Measurements from ENCODE around the gene PIK3CD.

PIK3CD gene

GRCh38 chr1:9720785-9721605 is 69.5 kb downstream of the PIK3CD start:
- no peak for DNase-seq

DNA sequence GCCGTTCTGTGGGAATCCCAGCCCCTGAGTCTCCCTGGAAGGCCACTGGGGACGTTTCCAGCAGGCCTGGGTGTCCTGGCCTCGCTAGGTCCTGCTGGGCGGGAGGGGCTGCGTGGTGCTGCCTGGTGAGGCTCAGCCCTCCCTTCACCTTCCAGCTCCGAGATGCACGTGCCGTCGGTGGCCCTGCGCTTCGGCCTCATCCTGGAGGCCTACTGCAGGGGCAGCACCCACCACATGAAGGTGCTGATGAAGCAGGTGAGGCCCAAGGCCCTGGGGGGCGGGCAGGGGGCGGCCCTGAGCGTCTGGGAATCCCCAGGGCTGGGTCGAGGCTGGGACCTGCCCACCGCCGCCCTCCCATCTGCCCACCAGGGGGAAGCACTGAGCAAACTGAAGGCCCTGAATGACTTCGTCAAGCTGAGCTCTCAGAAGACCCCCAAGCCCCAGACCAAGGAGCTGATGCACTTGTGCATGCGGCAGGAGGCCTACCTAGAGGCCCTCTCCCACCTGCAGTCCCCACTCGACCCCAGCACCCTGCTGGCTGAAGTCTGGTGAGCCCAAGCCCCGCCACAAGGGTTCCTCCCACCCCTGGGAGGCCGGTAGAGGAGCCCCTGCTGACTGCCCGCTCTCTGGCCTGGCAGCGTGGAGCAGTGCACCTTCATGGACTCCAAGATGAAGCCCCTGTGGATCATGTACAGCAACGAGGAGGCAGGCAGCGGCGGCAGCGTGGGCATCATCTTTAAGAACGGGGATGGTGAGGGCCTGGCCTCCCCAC is 70.3 kb downstream of the PIK3CD start:
- DNase-seq = peak; percentile 13 to 57

DNA sequence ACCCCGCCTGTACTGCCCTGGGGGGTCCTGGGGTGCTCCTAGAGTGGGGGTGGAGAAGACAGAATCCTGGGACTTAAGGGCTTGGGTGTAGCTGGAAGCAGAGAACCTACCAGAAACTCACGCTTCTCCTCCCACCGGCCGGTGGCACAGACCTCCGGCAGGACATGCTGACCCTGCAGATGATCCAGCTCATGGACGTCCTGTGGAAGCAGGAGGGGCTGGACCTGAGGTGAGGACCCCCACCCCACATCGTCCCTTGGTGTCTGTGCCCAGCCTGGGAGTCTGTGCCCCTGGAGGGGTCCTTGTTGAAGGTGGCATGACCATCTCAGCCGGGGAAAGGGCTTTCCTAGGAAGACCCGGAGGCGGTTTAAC is 70.8 kb downstream of the PIK3CD start:
- DNase-seq = no peak

DNA sequence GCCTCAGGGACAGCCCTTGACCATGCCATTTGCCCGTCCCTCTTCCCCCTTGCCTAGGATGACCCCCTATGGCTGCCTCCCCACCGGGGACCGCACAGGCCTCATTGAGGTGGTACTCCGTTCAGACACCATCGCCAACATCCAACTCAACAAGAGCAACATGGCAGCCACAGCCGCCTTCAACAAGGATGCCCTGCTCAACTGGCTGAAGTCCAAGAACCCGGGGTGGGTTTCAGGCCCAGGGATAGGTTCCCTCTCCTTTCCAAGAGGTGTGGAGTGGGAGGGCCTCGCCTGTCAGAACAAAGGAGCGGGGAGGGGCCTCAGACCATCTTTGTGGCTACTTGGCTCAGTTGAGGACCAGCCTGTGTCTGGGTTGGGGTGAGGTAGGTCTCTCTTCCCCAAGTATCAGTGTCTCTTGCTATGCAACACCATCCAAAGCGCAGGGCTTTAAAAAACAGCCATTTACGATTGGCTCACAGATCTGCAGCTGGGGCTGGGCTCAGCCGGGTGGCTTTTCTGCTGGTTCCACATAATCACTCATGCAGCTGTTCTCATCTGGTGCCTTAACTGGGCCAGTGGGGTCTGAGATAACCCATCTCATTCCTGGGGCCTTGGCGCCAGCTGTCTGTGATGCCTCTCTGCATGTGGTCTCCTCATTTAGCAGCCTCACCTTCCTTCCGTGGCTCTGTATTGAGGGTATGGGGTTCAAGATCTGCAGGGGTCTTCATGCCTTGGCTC is 71.7 kb downstream of the PIK3CD start:
- no peak for DNase-seq

DNA sequence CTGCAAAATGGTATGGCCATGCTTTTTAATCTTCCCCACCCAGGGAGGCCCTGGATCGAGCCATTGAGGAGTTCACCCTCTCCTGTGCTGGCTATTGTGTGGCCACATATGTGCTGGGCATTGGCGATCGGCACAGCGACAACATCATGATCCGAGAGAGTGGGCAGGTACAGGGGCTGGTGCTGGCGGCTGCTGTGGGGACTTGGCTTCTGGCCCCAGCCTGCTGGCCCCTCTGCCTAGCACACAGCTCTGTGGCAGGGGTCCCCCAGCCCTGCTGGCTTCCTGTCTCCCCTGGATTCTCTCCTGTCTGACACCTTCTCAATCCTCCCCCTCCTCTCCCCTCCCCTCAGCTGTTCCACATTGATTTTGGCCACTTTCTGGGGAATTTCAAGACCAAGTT is 72.4 kb downstream of the PIK3CD start:
- no peak for DNase-seq

GRCh38 chr1:9724706-9725476 is 73.4 kb downstream of the PIK3CD start:
- DNase-seq = peak; percentile 11 to 62

GRCh38 chr1:9726406-9726805 is 74.9 kb downstream of the PIK3CD start:
- no peak for DNase-seq

- no peak for DNase-seq
Measured at GRCh38 chr1:9726905-9727595, 75.5 kb downstream of the PIK3CD start.

DNA sequence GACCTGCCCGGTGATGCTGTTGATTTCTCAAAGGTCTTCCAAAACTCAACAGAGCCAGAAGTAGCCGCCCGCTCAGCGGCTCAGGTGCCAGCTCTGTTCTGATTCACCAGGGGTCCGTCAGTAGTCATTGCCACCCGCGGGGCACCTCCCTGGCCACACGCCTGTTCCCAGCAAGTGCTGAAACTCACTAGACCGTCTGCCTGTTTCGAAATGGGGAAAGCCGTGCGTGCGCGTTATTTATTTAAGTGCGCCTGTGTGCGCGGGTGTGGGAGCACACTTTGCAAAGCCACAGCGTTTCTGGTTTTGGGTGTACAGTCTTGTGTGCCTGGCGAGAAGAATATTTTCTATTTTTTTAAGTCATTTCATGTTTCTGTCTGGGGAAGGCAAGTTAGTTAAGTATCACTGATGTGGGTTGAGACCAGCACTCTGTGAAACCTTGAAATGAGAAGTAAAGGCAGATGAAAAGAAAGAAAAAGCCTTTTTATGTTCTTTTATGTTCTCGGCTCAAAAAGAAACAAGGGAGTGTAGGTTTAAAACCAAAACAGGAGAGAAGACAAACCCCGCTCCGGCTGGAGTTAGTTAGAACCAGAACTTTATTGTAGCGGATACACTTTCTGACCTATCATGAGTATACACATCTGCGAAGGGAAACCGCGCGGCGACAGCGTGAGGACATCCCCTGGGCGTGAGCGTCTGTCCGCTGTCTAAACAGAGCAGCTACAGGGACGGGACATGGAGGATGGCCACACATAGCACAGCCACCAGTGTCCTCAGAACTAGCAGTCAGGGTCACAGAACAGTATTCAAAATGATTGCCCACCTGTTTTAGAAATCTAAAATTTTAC is 77.1 kb downstream of the PIK3CD start:
- DNase-seq = no peak

DNA sequence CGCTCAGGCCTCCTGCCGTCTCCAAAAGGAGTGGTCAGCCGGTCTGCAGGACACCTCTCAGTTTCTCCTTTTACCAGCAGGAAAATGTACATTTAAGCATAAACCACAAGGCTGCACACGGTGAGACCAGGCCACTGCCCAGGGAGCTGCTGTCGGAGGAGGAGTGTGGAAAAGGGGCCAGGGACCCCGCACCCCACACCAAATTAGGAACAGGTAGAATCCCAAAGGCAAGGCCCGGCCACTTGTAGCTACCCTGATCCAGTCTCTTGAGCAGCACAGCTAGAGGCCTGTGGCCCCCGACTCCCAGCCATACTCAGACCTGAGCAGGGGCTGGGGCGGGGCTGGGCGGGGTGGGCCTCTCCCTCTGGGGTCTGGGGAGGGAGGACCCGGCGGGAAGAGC is 78.0 kb downstream of the PIK3CD start:
- DNase-seq = no peak

DNA sequence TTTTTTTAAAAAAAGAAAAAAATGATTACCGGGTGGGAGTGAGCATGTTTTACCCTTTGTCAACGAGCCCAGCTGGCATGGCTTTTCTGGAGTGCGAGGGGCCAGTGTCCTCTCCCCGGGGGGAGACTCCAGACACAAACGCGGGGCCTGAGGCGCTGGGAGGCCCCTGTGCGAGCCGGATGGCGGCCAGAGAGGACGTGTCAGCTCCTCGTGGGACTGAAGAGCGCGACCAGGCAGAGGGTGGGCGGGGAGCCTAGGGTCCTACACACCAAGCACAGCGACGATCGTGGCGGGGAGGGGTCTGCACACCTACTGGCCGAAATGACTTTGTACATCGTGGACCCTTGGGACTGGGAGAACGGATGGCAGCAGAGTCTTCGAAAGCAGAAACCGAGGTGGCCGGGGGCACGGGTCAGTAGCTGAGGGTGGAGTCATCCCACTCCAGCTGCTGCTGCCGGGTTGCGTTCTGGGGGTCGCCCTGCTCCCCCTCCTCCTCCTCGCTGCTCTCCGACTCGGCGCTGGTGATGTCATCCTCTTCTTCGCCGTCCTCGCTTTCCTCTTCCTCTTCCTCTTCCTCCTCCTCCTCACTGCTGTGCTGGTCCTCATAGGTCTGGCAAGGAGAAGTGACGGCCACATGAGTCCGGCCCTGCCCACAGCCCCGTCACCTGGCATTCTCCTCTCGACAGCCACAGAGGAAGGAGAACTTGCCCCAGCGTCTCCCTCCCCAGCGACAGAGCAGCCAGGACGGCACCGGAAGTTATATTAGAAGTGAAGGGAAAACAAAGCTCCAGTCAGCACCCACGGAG is 78.8 kb downstream of the PIK3CD start:
- no peak for DNase-seq

- no peak for DNase-seq
Measured at GRCh38 chr1:9731051-9731537, 79.6 kb downstream of the PIK3CD start.

DNA sequence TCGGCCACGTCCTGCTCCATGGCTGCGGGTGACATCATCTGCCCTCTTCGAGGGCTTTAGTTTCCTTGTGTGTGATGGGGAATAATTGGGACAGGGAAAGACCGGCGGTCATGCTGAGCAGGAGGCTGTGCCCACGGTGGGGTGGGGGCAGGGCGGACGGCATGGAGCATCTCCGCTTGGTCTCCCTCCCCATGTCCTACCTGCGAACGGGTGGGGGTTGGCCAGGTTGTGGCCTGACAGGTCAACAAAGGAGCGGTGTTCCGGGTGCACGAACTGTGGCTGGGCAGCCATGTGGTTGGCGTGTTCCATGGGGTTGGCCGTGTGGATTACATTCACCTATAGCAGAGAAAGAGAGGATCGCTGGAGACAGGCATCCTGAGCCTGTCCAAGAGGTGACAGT is 80.0 kb downstream of the PIK3CD start:
- DNase-seq = no peak

DNA sequence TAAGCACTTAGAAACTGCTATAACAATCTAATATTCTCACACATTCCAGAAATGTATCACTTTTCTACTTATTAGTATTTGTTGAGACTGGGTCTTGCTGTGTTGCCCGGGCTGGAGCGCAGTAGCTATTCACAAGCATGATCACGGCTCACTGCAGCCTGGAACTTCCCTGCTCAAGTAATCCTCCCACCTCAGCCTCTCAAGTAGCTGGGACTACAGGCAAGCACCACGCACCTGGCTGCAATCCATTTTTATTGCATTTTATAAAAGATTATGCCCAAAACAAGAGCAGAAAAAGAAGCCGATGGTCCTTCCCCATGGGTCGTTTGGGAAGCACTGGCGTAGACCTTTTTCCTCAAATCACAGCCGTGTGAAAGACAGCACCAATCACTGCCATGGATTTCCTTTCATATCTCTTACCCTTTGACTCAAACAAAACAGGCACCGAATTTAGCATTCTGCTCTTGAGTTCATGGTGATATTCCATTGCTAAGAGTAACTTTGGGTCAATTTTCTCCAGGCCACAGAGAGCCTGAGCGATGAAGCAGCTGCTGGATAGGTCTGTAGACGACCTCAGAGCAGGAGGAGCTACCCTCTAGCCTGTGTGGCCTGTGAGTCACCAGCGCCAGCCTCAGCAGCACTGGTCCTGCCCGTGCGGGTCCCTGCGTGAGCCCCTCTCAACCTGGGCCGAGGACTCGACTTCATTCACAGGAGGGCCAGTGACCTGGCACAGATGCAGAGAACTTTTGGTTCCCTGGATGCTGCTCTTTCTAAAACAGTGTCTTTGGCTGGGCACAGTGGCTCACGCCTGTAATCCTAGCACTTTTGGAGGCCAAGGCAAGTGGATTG is 80.8 kb downstream of the PIK3CD start:
- DNase-seq = no peak

- no peak for DNase-seq
Measured at GRCh38 chr1:9733160-9733789, 81.7 kb downstream of the PIK3CD start.

- DNase-seq = no peak
Measured at GRCh38 chr1:9735800-9736199, 84.3 kb downstream of the PIK3CD start.

GRCh38 chr1:9736241-9736640 is 84.7 kb downstream of the PIK3CD start:
- no peak for DNase-seq

DNA sequence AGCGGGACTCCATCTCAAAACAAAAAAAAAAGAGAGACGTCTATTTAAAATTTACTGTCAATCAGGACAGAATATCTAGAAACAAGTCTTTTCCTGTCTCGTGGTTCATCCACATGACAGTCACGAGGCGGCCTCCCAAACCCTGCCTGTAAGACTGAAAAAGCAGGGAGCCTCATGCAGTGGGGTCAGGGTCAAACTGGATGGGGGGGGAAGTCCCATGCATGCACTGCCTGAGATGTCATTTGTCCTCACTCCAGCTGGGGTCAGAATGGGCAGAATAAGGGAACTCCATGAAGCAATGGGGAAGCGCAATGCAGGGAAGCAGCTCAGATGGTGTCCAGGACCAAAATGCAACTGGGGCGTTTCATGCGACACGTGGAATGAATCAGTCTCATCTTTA is 85.5 kb downstream of the PIK3CD start:
- no peak for DNase-seq

DNA sequence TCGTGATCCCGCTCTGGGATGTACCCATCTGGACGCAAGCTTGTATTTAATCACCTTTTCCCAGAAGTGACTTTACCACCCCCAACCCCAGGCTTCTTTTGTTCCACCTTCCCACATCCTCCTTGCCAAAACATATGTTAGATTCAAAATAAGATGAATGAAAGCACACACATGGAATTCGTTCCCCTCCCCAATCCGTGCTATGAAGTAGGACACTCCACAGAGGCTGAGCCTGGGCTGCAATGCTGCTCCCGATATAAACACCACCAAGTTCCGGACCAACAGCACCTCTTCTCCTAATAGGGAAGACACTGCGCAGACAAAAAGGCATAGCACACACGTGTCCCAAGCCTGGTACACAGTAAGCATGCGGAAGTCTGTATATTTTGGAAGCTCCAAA is 86.1 kb downstream of the PIK3CD start:
- DNase-seq = no peak

All from NCI-H446 (cell line).